GM12878 (cell line): ENCODE data around the gene COMMD7. TPM values are rescaled to one million over a fixed set of nuclear protein-coding genes. Genes with fewer than 3 reads are reported as not detected.

Source experiments
- ATAC-seq: fragments of 200-7000 bp; cut with Tn5 transposase; 3 replicates; pipeline ENCODE4 v1.9.1; 2020; ENCODE audit warnings: mild to moderate bottlenecking, moderate library complexity
- BruUV-seq: library from RNA; stranded (reverse); fragments of 400-500 nt; replicated peaks from 2 replicates; lab custom pipeline; 2021; lab: Mats Ljungman, UMichigan
- CTCF ChIA-PET: fragments of 300-600 bp; sonication (Branson Sonifier 250); formaldehyde crosslinking; extraction: SDS; loops from one replicate; lab custom pipeline; 2021; ENCODE audit warnings: inconsistent platforms; lab: Yijun Ruan, JAX
- POLR2A ChIA-PET: fragments of 350-600 bp; formaldehyde crosslinking; extraction: SDS; loops from one replicate; lab custom pipeline; 2021; ENCODE audit warnings: inconsistent platforms; lab: Charles Lee
- RAD21 ChIA-PET: fragments of 300-600 bp; sonication (Branson Sonifier 250); formaldehyde crosslinking; loops from one replicate; lab custom pipeline; 2023; ENCODE audit warnings: antibody characterized with exemption; ENCODE audit not compliant: unreplicated experiment; lab: Charles Lee
- SMC1A ChIA-PET: fragments of 300-600 bp; sonication (Branson Sonifier 250); formaldehyde crosslinking; loops from one replicate; lab custom pipeline; 2023; ENCODE audit not compliant: unreplicated experiment, uncharacterized antibody; lab: Charles Lee
- DNase-seq: peaks from one replicate; pipeline ENCODE4 v3.0.0-alpha.2; 2011; ENCODE audit warnings: low read depth, low spot score
- FAIRE-seq: peaks from 3 replicates; lab custom pipeline; 2011; peaks lifted over from hg19 to GRCh38; lab: Jason Lieb, UNC
- H2AFZ ChIP-seq: 2 replicates; pipeline ENCODE4 v1.6.0; 2011; ENCODE audit warnings: low read depth, low read length, control low read depth; ENCODE audit not compliant: control insufficient read depth
- H3K27ac ChIP-seq: 2 replicates; pipeline ENCODE4 v1.5.1; 2011; ENCODE audit warnings: control low read depth; ENCODE audit not compliant: control insufficient read depth, insufficient read depth
- H3K27me3 ChIP-seq, 2 experiments: replicated peaks in 1 of 2; 2 replicates each; pipeline versions ENCODE4 v1.6.0 to v1.6.1; 2011; ENCODE audit warnings: low read length in 1 of 2; ENCODE audit not compliant: control insufficient read depth in 2 of 2, insufficient read depth in 2 of 2
- H3K36me3 ChIP-seq, 2 experiments: 2 replicates each; pipeline ENCODE4 v1.5.1; 2011; ENCODE audit warnings: low read length in 1 of 2; ENCODE audit not compliant: control insufficient read depth in 2 of 2, insufficient read depth in 2 of 2
- H3K4me1 ChIP-seq: 2 replicates; pipeline ENCODE4 v1.6.1; 2011; ENCODE audit warnings: mild to moderate bottlenecking, low read length, moderate library complexity, mixed read lengths; ENCODE audit not compliant: control insufficient read depth, insufficient read depth
- H3K4me2 ChIP-seq: 2 replicates; pipeline ENCODE4 v1.6.0; 2011; ENCODE audit warnings: control low read depth; ENCODE audit not compliant: control insufficient read depth, insufficient read depth
- H3K4me3 ChIP-seq: fragments of 200-600 bp; sonication (generic); 2 replicates; pipeline ENCODE4 v1.5.1; 2016
- H3K79me2 ChIP-seq: 2 replicates; pipeline ENCODE4 v1.6.0; 2011; ENCODE audit warnings: low read length; ENCODE audit not compliant: control insufficient read depth, insufficient read depth
- H3K9ac ChIP-seq: 2 replicates; pipeline ENCODE4 v1.8.0; 2011; ENCODE audit warnings: low read length, control low read depth, mixed read lengths; ENCODE audit not compliant: control insufficient read depth, insufficient read depth
- H3K9me3 ChIP-seq: replicated peaks from 3 replicates; pipeline ENCODE4 v1.5.1; 2011; ENCODE audit warnings: mild to moderate bottlenecking, low read length; ENCODE audit not compliant: control insufficient read depth, insufficient read depth
- H4K20me1 ChIP-seq: 2 replicates; pipeline ENCODE4 v1.6.0; 2011; ENCODE audit not compliant: control insufficient read depth, insufficient read depth
- HDGF ChIP-seq: fragments of 450-650 bp; IDR thresholded peaks from 2 replicates; pipeline ENCODE4 v1.6.1; 2016; ENCODE audit warnings: antibody characterized with exemption
- MYC ChIP-seq: IDR thresholded peaks from 2 replicates; pipeline ENCODE4 v1.6.1; 2011; ENCODE audit warnings: mild to moderate bottlenecking, low read length, moderate library complexity, inconsistent platforms; ENCODE audit not compliant: insufficient read depth, insufficient replicate concordance, insufficient read length, severe bottlenecking
- SMAD1 ChIP-seq: fragments of 450-650 bp; IDR thresholded peaks from 2 replicates; pipeline ENCODE4 v1.6.1; 2018; ENCODE audit warnings: mild to moderate bottlenecking, low read depth; ENCODE audit not compliant: partially characterized antibody
- WGBS: methylation state at CpG from one replicate; pipeline ENCODE4 v1.1.6; 2016; ENCODE audit warnings: low lambda C conversion rate; ENCODE audit not compliant: insufficient replicate concordance, insufficient coverage; ENCODE audit errors: missing lambda C conversion rate; 5-methylcytosine and 5-hydroxymethylcytosine counted together
- in situ Hi-C: fragments of 300-500 bp; cut with MboI; formaldehyde crosslinking; loops from 9 replicates; pipeline ENCODE4 v1.14.3; 2018; ENCODE audit warnings: mixed read lengths
- intact Hi-C: fragments of 100-400 bp; cut with micrococcal nuclease; formaldehyde crosslinking; loops from one replicate; pipeline ENCODE4 v1.14.2; 2022; ENCODE audit not compliant: unreplicated experiment
- polyA plus RNA-seq, 11 experiments: library from polyadenylated mRNA; depleted of rRNA in 4 of 11; unstranded in 6 of 11; stranded (reverse) in 5 of 11; fragments of >200 nt; fragmentation: Nextera tagmentation in 4 of 11; fragmentation: Illumina TruSeq in 1 of 11; extraction: Ambion mirVana in 4 of 11; extraction: Trizol in 1 of 11; gene quantifications; 1 replicate in 1 of 11; 2 replicates in 10 of 11; pipeline versions ENCODE4 v1.2.1 to v1.2.3, GENCODE V29; 2011 to 2016; ENCODE audit warnings: inconsistent platforms in 2 of 11, missing spikeins in 2 of 11, low read depth in 1 of 11
- total RNA-seq, 4 experiments: library from RNA; depleted of rRNA in 3 of 4; stranded (reverse); fragments of >200 nt in 3 of 4; fragmentation: Illumina TruSeq in 1 of 4; extraction: Trizol in 1 of 4; gene quantifications; 2 replicates each; pipeline versions ENCODE4 v1.2.1 to v1.2.3, GENCODE V29; 2013 to 2021

COMMD7 gene
- total and polyA plus RNA-seq, 10 of the 15 experiments (the other 5 are each of a cell fraction or from before 2014, with no cell fraction given), result 9.1 to 61.0 (median 27.7) TPM

DNA sequence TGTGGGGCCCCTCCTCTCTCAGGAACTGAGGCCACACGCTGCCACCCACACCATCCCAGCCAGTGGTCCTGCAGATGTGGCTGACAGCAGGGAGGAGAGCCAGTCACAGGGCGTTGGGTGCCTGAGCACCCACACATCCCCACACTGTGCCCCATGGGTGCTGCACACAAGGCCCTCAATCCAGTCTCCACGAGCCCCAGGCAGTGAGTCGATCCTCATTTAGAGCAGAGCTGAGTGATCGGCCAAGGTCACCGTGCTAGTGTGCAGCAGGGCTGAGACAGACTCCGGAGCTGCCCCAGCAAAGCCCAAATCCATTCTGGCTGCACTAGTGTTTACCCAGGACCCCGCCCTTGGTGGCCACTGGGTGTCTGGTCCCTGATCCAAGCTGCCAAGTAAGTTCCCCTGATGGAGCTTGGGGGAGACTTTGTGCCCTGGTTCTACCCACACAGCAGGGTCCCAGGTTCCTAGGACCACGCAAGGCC is 78.5 kb downstream of the COMMD7 start:
- H3K4me2 ChIP-seq, result no peak overlapping the region
- DNase-seq, result no peak
- ChIA-PET POLR2A (no interaction called here), RAD21 (no interaction called here), CTCF (interaction anchor here (1.1 to 2.6 kb wide), 2 partner anchors 9 to 142 kb away, joined by 3 to 11 read pairs; partner anchors contain the start of gene C20orf203)
- ATAC-seq, result peak; percentile 40
- peaks cover 3% of the 10 kb centered on the region; the same call in 1 of the 3 replicates for H3K9me3 ChIP-seq
- in situ Hi-C loops, result no loop called here
- no peak for FAIRE-seq
- H3K27me3 ChIP-seq, result no peaks in the 10 kb centered on the region
- no peaks in the 10 kb centered on the region for H3K36me3 ChIP-seq
- no TSS peak for BruUV-seq
- TF ChIP-seq HDGF, result no peak
- TF ChIP-seq SMAD1, result no peak
- TF ChIP-seq, all 136 proteins: peak for 0
- Histone ChIP-seq H2AFZ (no peak overlapping the region), H3K79me2 (no peaks in the 10 kb centered on the region), H3K4me3 (no peak overlapping the region), H3K27ac (no peak overlapping the region), H3K4me1 (peaks cover 8% of the 10 kb centered on the region), H3K9ac (no peak overlapping the region), H4K20me1 (no peaks in the 10 kb centered on the region)
- WGBS, result 56% methylated on average over 9 of the region's 9 CpGs
- intact Hi-C loops, result no loop called here
- SMC1A ChIA-PET, result no interaction called here

DNA sequence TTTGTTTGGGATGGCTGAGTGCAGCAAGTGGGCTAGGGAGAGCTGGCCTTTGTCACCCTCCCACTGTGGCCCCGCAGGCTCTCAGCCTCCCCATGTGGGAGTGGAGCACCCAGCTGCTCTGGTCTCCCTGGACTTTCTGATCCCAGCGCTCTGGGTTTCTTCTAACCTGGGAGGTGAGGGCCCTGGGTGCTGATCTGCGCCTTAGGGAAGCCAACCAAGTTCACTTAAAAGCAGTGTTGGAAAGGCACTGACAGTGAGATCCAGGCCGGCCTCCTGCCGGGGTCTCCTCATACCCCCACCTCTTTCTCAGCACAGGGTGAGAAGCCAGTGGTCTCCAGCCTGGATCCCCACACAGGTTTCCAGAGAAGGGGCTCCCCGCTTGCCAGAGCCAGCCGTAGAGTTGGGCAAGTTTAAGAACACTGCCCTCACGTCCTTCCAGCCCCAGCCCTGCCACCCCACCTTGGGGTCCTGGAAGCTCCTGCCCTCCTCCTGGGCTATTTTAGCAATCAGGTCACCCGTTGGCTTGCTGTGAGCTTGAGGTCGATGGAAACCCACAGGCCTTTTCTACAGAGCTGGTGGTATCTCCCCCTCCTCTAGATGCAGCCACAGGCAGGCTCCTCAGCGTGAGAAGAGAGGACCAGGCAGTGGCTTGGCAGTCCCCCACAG is 79.1 kb downstream of the COMMD7 start:
- no TSS peak for BruUV-seq
- H3K36me3 ChIP-seq, result no peaks in the 10 kb centered on the region
- H3K4me1 ChIP-seq, result peaks cover 6% of the 10 kb centered on the region
- DNase-seq, result no peak
- ChIA-PET CTCF (interaction anchor here (2.6 kb wide), 1 partner anchor 9 kb away, joined by 11 read pairs; the partner anchor contains the start of gene C20orf203), SMC1A (interaction anchor here (1.4 to 1.5 kb wide), 2 partner anchors 10 to 142 kb away, joined by 3 to 5 read pairs; partner anchors contain the start of gene C20orf203), POLR2A (no interaction called here), RAD21 (no interaction called here)
- 53% methylated on average over 11 of the region's 11 CpGs for WGBS
- no peak for FAIRE-seq
- H3K4me3 ChIP-seq, result no peak overlapping the region
- no peaks in the 10 kb centered on the region for H4K20me1 ChIP-seq
- no peak overlapping the region for H3K4me2 ChIP-seq
- intact Hi-C loops, result no loop called here
- H3K79me2 ChIP-seq, result no peaks in the 10 kb centered on the region
- H3K27ac ChIP-seq, result no peak overlapping the region
- H3K9me3 ChIP-seq, result peaks cover 3% of the 10 kb centered on the region; the same call in 1 of the 3 replicates
- no peak for TF ChIP-seq MYC
- H2AFZ ChIP-seq, result no peak overlapping the region
- H3K9ac ChIP-seq, result no peak overlapping the region
- no peaks in the 10 kb centered on the region for H3K27me3 ChIP-seq
- peak; percentile 27; the same call in 2 of the 3 replicates for ATAC-seq
- in situ Hi-C loops, result no loop called here
